Measurements from ENCODE around the gene FGF14.

The FGF14 gene

DNA sequence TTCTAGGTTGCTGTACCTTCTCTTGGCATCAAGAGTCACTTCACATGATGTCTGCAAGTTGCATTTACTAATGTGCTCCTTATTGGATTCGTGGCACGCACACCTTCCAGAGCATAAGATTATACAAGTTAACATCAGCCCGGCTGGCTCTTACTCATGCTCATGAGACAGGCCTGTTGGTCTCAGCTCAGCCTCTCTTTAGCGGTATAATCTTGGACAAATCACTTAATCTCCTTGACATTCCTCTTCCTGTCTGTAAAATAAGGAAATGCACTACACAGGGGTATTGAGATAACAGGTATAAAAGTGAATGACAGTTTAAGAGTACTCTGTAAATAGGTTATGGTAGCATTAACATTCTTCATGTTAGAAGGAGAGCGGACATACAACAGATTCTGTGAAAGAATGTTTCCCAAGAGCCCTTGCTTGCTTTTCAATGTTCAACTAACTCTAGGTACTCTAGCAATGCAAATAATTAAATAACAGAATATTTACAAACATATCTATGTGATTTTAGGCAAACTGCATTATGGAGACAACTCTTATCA lies 181.1 kb downstream of the FGF14 start:
- no peak overlapping the region for H3K4me3 ChIP-seq (ENCODE audit: low read depth, low read length)
- TF ChIP-seq, protein P1, sequence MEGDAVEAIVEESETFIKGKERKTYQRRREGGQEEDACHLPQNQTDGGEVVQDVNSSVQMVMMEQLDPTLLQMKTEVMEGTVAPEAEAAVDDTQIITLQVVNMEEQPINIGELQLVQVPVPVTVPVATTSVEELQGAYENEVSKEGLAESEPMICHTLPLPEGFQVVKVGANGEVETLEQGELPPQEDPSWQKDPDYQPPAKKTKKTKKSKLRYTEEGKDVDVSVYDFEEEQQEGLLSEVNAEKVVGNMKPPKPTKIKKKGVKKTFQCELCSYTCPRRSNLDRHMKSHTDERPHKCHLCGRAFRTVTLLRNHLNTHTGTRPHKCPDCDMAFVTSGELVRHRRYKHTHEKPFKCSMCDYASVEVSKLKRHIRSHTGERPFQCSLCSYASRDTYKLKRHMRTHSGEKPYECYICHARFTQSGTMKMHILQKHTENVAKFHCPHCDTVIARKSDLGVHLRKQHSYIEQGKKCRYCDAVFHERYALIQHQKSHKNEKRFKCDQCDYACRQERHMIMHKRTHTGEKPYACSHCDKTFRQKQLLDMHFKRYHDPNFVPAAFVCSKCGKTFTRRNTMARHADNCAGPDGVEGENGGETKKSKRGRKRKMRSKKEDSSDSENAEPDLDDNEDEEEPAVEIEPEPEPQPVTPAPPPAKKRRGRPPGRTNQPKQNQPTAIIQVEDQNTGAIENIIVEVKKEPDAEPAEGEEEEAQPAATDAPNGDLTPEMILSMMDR (IDR thresholded peaks at IDR 0.05; ENCODE audit: borderline replicate concordance, insufficient read depth, low read depth, low read length), result no peak

- no peak overlapping the region for H3K4me3 ChIP-seq (ENCODE audit: low read depth, low read length)
- TF ChIP-seq, protein P1 (IDR thresholded peaks at IDR 0.05; ENCODE audit: borderline replicate concordance, insufficient read depth, low read depth, low read length), result no peak
Measured at GRCh38 chr13:102214956-102215355, 186.9 kb downstream of the FGF14 start.

- no peak overlapping the region for H3K4me3 ChIP-seq (ENCODE audit: low read depth, low read length)
- TF ChIP-seq, protein P1 (IDR thresholded peaks at IDR 0.05; ENCODE audit: borderline replicate concordance, insufficient read depth, low read depth, low read length), result no peak
Measured at GRCh38 chr13:102212729-102213128, 189.1 kb downstream of the FGF14 start.

DNA sequence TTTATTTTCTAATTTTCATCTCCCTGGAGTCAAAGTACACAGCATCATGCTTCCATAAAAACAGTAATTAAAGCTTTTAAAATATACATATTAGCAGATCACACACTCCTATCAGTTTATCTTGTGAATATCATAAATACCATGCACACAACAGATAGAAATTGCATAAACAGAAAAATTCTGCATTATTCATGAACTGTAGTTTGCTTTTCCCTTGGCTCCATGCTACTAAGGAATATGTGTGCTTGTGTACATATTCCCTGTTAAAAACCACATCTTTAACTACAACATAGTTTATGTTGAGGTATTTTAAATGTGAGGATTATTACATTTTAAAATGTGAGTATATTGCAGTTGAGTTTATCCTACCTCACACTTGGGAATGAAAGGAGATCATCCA lies 193.5 kb downstream of the FGF14 start:
- no peak overlapping the region for H3K4me3 ChIP-seq (ENCODE audit: low read depth, low read length)
- TF ChIP-seq, protein P1 (IDR thresholded peaks at IDR 0.05; ENCODE audit: borderline replicate concordance, insufficient read depth, low read depth, low read length), result no peak

GRCh38 chr13:102207680-102208342 lies 194.0 kb downstream of the FGF14 start:
- no peak overlapping the region for H3K4me3 ChIP-seq (ENCODE audit: low read depth, low read length)
- TF ChIP-seq, protein P1 (IDR thresholded peaks at IDR 0.05; ENCODE audit: borderline replicate concordance, insufficient read depth, low read depth, low read length), result no peak

DNA sequence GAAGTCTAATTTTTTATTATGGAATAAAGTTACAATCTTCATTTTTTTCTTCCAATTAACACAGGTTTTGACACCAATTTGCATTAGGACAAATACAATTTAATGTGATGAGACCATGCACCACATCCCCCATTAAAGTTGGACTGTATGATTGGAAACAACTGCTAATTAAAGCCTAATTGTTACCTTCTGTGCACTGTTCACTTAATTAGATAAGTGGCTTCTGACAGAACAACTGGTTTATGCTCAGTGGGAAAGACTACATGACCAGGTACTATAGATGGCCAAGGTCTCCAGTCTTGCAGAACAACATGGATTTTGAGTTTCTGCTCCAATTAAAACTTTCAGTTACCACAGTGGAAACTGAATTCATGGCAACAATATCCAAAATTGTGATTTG lies 198.1 kb downstream of the FGF14 start:
- TF ChIP-seq, protein P1 (IDR thresholded peaks at IDR 0.05; ENCODE audit: borderline replicate concordance, insufficient read depth, low read depth, low read length), result no peak
- H3K4me3 ChIP-seq (ENCODE audit: low read depth, low read length), result no peak overlapping the region

Measured in GM12875 (cell line).